Calu3 (cell line): ENCODE results near the gene ANXA9. TPM values are rescaled to one million over a fixed set of nuclear protein-coding genes. Genes with fewer than 3 reads are reported as not detected.

Experiments used
- BruUV-seq: library from RNA; stranded (reverse); fragments of 400-500 nt; replicated peaks from 2 replicates; lab custom pipeline; 2021; lab: Mats Ljungman, UMichigan
- CTCF ChIA-PET: fragments of 300-600 bp; sonication (Branson Sonifier 250); formaldehyde crosslinking; loops from one replicate; lab custom pipeline; 2022; ENCODE audit warnings: antibody characterized with exemption; lab: Charles Lee
- DNase-seq: peaks from one replicate; pipeline ENCODE4 v3.0.0; 2022
- H3K27ac Mint-ChIP-seq: one replicate; pipeline ENCODE4 v1.8.0; 2022; ENCODE audit warnings: mixed read lengths; ENCODE audit not compliant: unreplicated experiment
- H3K27me3 Mint-ChIP-seq: one replicate; pipeline ENCODE4 v1.8.0; 2022; ENCODE audit warnings: mixed read lengths; ENCODE audit not compliant: unreplicated experiment
- H3K36me3 Mint-ChIP-seq: one replicate; pipeline ENCODE4 v1.8.0; 2022; ENCODE audit warnings: mild to moderate bottlenecking, moderate library complexity, mixed read lengths; ENCODE audit not compliant: insufficient read depth, unreplicated experiment
- H3K4me1 Mint-ChIP-seq: one replicate; pipeline ENCODE4 v1.8.0; 2022; ENCODE audit warnings: mild to moderate bottlenecking, low read depth, mixed read lengths; ENCODE audit not compliant: unreplicated experiment
- H3K4me3 Mint-ChIP-seq: one replicate; pipeline ENCODE4 v1.8.0; 2022; ENCODE audit warnings: mild to moderate bottlenecking, low read depth, moderate library complexity, mixed read lengths; ENCODE audit not compliant: unreplicated experiment
- H3K9me3 Mint-ChIP-seq: one replicate; pipeline ENCODE4 v1.8.0; 2022; ENCODE audit warnings: low read depth, mixed read lengths; ENCODE audit not compliant: unreplicated experiment
- intact Hi-C: fragments of 100-400 bp; cut with micrococcal nuclease; formaldehyde crosslinking; loops from one replicate; pipeline ENCODE4 v1.10.0; 2022; ENCODE audit not compliant: unreplicated experiment
- total RNA-seq: library from RNA; stranded (reverse); gene quantifications from 2 replicates; pipeline ENCODE4 v1.2.3, GENCODE V29; 2022
- TF ChIP-seq, protein P1 (sequence below): fragments of 200-600 bp; IDR thresholded peaks from one replicate; pipeline ENCODE4 v1.8.0; 2022; ENCODE audit warnings: antibody characterized with exemption; ENCODE audit not compliant: unreplicated experiment

Gene ANXA9
- total RNA-seq, 1 experiment from 2014 or later = 15.4 TPM

DNA sequence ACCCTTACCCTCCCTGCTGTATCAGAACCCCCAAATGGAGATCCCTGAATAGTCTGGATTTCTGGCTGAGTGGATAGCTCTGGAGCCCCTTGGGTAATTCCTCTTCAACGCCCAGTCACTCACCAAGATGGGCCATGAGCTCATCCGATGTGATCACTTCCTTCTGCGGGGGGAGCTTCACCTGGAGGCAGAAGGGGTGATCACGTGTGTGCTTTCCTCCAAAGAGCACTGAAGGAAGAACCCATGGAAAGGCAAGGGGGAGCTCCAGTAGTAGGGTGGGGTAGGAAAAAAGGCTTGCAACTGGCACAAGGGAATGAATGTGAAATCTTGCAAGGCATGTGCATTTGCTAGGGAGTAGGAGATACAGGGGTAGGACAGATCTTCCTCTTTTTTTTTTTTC is 19.5 kb downstream of the ANXA9 start:
- Mint-ChIP-seq H3K27me3 (no peaks in the 10 kb centered on the region), H3K9me3 (no peaks in the 10 kb centered on the region), H3K36me3 (peaks cover 13% of the 10 kb centered on the region), H3K27ac (no peak overlapping the region), H3K4me3 (no peak overlapping the region), H3K4me1 (peaks cover 13% of the 10 kb centered on the region)
- no TSS peak for BruUV-seq
- intact Hi-C loops = no loop called here
- TF ChIP-seq, protein P1, sequence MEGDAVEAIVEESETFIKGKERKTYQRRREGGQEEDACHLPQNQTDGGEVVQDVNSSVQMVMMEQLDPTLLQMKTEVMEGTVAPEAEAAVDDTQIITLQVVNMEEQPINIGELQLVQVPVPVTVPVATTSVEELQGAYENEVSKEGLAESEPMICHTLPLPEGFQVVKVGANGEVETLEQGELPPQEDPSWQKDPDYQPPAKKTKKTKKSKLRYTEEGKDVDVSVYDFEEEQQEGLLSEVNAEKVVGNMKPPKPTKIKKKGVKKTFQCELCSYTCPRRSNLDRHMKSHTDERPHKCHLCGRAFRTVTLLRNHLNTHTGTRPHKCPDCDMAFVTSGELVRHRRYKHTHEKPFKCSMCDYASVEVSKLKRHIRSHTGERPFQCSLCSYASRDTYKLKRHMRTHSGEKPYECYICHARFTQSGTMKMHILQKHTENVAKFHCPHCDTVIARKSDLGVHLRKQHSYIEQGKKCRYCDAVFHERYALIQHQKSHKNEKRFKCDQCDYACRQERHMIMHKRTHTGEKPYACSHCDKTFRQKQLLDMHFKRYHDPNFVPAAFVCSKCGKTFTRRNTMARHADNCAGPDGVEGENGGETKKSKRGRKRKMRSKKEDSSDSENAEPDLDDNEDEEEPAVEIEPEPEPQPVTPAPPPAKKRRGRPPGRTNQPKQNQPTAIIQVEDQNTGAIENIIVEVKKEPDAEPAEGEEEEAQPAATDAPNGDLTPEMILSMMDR = no peak
- CTCF ChIA-PET = interaction anchor here (0.6 kb wide), 1 partner anchor 67 kb away, joined by 4 read pairs; no protein-coding TSS in a partner anchor
- DNase-seq = no peak

DNA sequence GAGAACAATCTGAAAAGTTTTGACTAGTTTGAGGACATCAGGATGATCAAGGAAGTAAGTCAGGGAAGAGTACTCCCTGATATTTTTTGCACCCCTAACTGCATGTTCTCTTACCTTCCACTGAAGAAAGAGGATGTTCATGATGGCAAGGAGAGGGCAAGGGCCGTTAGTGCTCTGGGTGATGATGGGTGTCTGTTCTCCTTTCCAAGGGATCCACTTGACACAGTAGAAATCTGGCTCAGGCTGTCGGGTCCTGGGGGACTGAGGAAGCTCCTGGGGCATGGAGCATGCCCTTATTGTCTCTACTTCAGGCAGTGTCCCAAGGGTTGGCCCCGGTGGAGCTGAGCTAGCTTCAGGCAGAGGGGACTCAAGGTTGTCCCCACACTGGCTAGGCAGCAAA is 20.0 kb downstream of the ANXA9 start:
- CTCF ChIA-PET = no interaction called here
- no peaks in the 10 kb centered on the region for H3K27me3 Mint-ChIP-seq
- intact Hi-C loops = no loop called here

DNA sequence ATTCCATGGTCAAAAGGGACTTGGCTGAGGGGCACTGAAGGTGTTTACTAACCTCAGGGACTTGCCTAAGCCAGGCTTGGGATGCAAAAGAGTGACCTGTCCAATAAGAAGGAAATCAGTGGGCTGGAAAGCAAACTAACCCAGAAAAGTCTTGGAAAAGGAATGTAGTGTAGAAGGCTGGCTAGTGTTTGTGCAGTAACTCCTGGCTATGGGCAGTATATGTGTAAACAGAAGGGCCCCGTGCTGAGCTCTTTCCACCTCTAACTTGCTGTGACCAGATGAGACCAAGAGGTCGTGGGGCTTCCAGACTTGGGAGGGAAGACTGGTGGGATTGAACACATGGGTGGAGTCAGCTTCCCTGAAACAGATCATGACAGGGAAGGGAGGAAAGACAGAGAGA is 20.5 kb downstream of the ANXA9 start:
- no peaks in the 10 kb centered on the region for H3K27me3 Mint-ChIP-seq
- TF ChIP-seq, protein P1 = no peak
- H3K27ac Mint-ChIP-seq = no peak overlapping the region
- intact Hi-C loops = no loop called here
- peaks cover 23% of the 10 kb centered on the region for H3K4me1 Mint-ChIP-seq
- CTCF ChIA-PET = interaction anchor here (2.6 kb wide), 1 partner anchor 21 kb away, joined by 10 read pairs; the partner anchor contains the start of gene ANXA9
- H3K9me3 Mint-ChIP-seq = no peaks in the 10 kb centered on the region
- no peak for DNase-seq
- no peak overlapping the region for H3K4me3 Mint-ChIP-seq
- H3K36me3 Mint-ChIP-seq = peaks cover 20% of the 10 kb centered on the region
- no TSS peak for BruUV-seq

More for the DNA sequence above, 20.0 kb downstream of the ANXA9 start:
- TF ChIP-seq, protein P1 = no peak
- no peaks in the 10 kb centered on the region for H3K9me3 Mint-ChIP-seq
- H3K36me3 Mint-ChIP-seq = peaks cover 15% of the 10 kb centered on the region
- no peak overlapping the region for H3K4me3 Mint-ChIP-seq
- no peak overlapping the region for H3K27ac Mint-ChIP-seq
- no TSS peak for BruUV-seq
- DNase-seq = no peak
- peaks cover 17% of the 10 kb centered on the region for H3K4me1 Mint-ChIP-seq

DNA sequence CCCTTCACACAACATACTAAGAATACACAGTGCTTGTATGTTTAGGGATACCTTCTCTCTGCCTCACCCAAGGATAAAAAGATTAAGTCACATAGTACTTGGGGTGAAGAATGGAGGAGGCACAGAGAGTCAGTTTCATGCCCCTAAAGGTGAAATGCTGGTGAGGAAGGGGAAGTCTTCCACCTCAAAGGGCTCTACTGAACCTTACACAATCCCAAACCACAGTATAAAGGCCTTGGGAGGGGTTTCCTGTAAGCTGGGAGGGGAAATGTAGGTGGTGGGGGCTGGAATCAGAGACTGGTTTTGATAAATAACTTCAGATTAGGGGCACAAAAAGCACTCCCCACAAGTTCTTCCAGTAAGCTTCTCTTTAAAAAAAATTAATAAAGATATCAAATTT is 21.1 kb downstream of the ANXA9 start:
- CTCF ChIA-PET = interaction anchor here (2.6 kb wide), 1 partner anchor 22 kb away, joined by 10 read pairs; the partner anchor contains the start of gene ANXA9
- Mint-ChIP-seq H3K27ac (no peak overlapping the region), H3K9me3 (no peaks in the 10 kb centered on the region), H3K36me3 (peaks cover 26% of the 10 kb centered on the region), H3K4me1 (peaks cover 28% of the 10 kb centered on the region), H3K27me3 (no peaks in the 10 kb centered on the region), H3K4me3 (no peak overlapping the region)
- intact Hi-C loops = no loop called here
- BruUV-seq = no TSS peak
- TF ChIP-seq, protein P1 = no peak
- DNase-seq = no peak
